CD8-positive, alpha-beta memory T cell (primary cell): ENCODE results near the gene EP300. TPM values are rescaled to one million over a fixed set of nuclear protein-coding genes. Genes with fewer than 3 reads are reported as not detected.
"Not testable (repeated sequence)": the region's sequence is repeated elsewhere in the genome, so short reads cannot be mapped to it uniquely, and the experiment has no call there.

ENCODE experiments used
- CTCF ChIA-PET: fragments of 350-600 bp; sonication (Branson Sonifier 250); formaldehyde crosslinking; loops from one replicate; lab custom pipeline; 2021; ENCODE audit warnings: antibody characterized with exemption; lab: Charles Lee
- POLR2A ChIA-PET: fragments of 350-600 bp; sonication (Branson Sonifier 250); formaldehyde crosslinking; loops from one replicate; lab custom pipeline; 2021; ENCODE audit warnings: antibody characterized with exemption; lab: Charles Lee
- DNase-seq, 5 donors: peaks; one replicate each; pipeline versions ENCODE4 v3.0.0 to v3.0.0-alpha.2; 2020 to 2022; ENCODE audit warnings: mixed read lengths in 1 of 5
- H3K27ac ChIP-seq: one replicate; pipeline ENCODE4 v1.7.0; 2013; ENCODE audit warnings: low read depth, mild to moderate bottlenecking, low read length, moderate library complexity
- H3K27me3 ChIP-seq: 2 replicates; pipeline ENCODE4 v1.7.0; 2013; ENCODE audit warnings: low read length, mild to moderate bottlenecking; ENCODE audit not compliant: insufficient read depth, poor library complexity, severe bottlenecking
- H3K36me3 ChIP-seq: 2 replicates; pipeline ENCODE4 v1.7.0; 2013; ENCODE audit warnings: mild to moderate bottlenecking, low read length, moderate library complexity; ENCODE audit not compliant: insufficient read depth
- H3K4me1 ChIP-seq: 2 replicates; pipeline ENCODE4 v1.7.0; 2013; ENCODE audit warnings: mild to moderate bottlenecking, low read length, moderate library complexity; ENCODE audit not compliant: insufficient read depth
- H3K4me3 ChIP-seq: 2 replicates; pipeline ENCODE4 v1.7.0; 2013; ENCODE audit warnings: mild to moderate bottlenecking, low read length
- H3K9me3 ChIP-seq: 2 replicates; pipeline ENCODE4 v1.7.0; 2013; ENCODE audit warnings: mild to moderate bottlenecking, low read length
- H3K27ac Mint-ChIP-seq, 8 donors: one replicate each; pipeline ENCODE4 v1.8.0; 2020 to 2021; ENCODE audit warnings: mixed read lengths in 8 of 8, mild to moderate bottlenecking in 6 of 8, inconsistent platforms in 3 of 8, moderate library complexity in 3 of 8
- H3K27me3 Mint-ChIP-seq, 2 donors: one replicate each; pipeline ENCODE4 v1.8.0; 2020 to 2021; ENCODE audit warnings: mixed read lengths in 2 of 2, mild to moderate bottlenecking in 1 of 2, moderate library complexity in 1 of 2
- H3K36me3 Mint-ChIP-seq, 3 donors: one replicate each; pipeline ENCODE4 v1.8.0; 2020 to 2021; ENCODE audit warnings: mixed read lengths in 3 of 3, inconsistent platforms in 1 of 3, mild to moderate bottlenecking in 1 of 3
- H3K4me1 Mint-ChIP-seq, 3 donors: one replicate each; pipeline ENCODE4 v1.8.0; 2020 to 2021; ENCODE audit warnings: mixed read lengths in 3 of 3, inconsistent platforms in 1 of 3, mild to moderate bottlenecking in 1 of 3
- H3K4me3 Mint-ChIP-seq, 7 donors: one replicate each; pipeline ENCODE4 v1.8.0; 2020 to 2021; ENCODE audit warnings: mixed read lengths in 7 of 7, mild to moderate bottlenecking in 6 of 7, moderate library complexity in 4 of 7, inconsistent platforms in 2 of 7
- H3K9me3 Mint-ChIP-seq, 5 donors: one replicate each; pipeline ENCODE4 v1.8.0; 2020 to 2022; ENCODE audit warnings: mixed read lengths in 5 of 5, mild to moderate bottlenecking in 3 of 5, moderate library complexity in 2 of 5, inconsistent platforms in 1 of 5
- polyA plus RNA-seq: library from polyadenylated mRNA; unstranded; fragments of 300-500 nt; fragmentation: Illumina TruSeq; gene quantifications from one replicate; pipeline ENCODE4 v1.2.3, GENCODE V29; 2021
- total RNA-seq, 2 experiments: library from RNA; stranded (reverse); gene quantifications; one replicate each; pipeline ENCODE4 v1.2.3, GENCODE V29; 2021

Gene EP300
- total and polyA plus RNA-seq, 3 experiments from 2014 or later, result 24.4 to 56.7 (median 52.0) TPM

DNA sequence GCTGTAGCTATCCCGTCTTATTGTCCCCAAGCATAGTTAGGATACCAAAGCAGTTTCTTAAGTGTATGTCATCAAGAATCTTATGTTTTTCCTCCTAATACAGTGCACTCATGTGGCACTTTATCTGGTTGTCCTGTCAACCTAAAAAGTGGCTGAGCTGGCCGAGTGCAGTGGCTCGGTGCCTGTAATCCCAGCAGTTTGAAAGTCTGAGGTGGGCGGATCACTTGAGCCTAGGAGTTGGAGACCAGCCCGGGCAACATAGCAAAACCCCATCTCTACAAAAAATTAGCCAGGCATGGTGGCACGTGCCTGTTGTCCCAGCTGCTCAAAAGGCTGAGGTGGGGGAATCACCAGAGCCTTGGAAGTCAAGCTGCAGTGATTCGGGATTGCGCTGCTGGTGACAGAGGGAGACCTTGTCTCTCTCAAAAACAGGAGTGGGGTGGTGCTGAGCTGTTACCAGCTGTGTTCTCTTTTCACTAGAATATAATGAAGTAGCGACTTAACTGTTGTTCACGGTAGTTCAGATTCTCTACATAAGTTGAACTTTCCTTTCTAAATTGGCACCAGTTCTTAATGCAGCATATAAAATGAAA is 48.1 kb downstream of the EP300 start:
- Mint-ChIP-seq H3K27me3 (no peaks in the 10 kb centered on the region), H3K4me3 (no peak overlapping the region), H3K36me3 (peaks cover 7 to 94% (median 20%) of the 10 kb centered on the region in 3 donors), H3K27ac (peak overlapping the region in 2 of 8 donors; percentile 23 to 67), H3K4me1 (peaks cover 0 to 3% (median under 1%) of the 10 kb centered on the region in 3 donors), H3K9me3 (no peaks in the 10 kb centered on the region)
- ChIA-PET CTCF (no interaction called here), POLR2A (interaction anchor here (0.5 kb wide), 1 partner anchor 8 kb away, joined by 4 read pairs; no protein-coding TSS in a partner anchor)
- no peaks in the 10 kb centered on the region for H3K27me3 ChIP-seq
- no peaks in the 10 kb centered on the region for H3K9me3 ChIP-seq
- H3K4me3 ChIP-seq, result no peak overlapping the region
- no peak for DNase-seq
- no peak overlapping the region for H3K27ac ChIP-seq
- peaks cover 83% of the 10 kb centered on the region for H3K36me3 ChIP-seq
- H3K4me1 ChIP-seq, result no peaks in the 10 kb centered on the region

DNA sequence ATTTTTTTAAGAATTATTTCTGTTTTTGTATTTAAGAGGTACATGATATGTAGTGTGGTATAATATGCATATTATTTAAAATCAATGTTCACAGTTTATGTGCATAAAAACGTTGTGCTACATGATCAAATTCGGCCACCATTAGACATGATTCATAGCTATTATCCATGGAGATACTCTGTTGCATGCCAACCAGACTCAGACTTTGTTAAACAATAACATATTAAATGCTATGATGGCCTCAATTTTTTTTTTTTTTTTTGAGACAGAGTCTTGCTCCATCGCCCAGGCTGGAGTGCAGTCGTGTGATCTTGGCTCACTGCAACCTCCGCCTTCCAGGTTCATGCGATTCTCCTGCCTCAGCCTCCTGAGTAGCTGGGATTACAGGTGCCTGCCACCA is 53.5 kb downstream of the EP300 start:
- ChIA-PET CTCF (interaction anchor here (2.5 kb wide), 1 partner anchor 223 kb away, joined by 12 read pairs; no protein-coding TSS in a partner anchor), POLR2A (interaction anchor here (0.6 kb wide), 2 partner anchors 506 to 536 kb away, joined by 3 to 5 read pairs; no protein-coding TSS in a partner anchor)
- not testable (repeated sequence) for H3K27me3 ChIP-seq, H3K4me3 Mint-ChIP-seq, H3K4me1 Mint-ChIP-seq, DNase-seq, H3K4me3 ChIP-seq, H3K27ac Mint-ChIP-seq, H3K9me3 Mint-ChIP-seq, H3K9me3 ChIP-seq, H3K27ac ChIP-seq, H3K27me3 Mint-ChIP-seq, H3K4me1 ChIP-seq
- peaks cover 13 to 89% (median 31%) of the 10 kb centered on the region in 3 donors for H3K36me3 Mint-ChIP-seq
- H3K36me3 ChIP-seq, result peaks cover 75% of the 10 kb centered on the region

DNA sequence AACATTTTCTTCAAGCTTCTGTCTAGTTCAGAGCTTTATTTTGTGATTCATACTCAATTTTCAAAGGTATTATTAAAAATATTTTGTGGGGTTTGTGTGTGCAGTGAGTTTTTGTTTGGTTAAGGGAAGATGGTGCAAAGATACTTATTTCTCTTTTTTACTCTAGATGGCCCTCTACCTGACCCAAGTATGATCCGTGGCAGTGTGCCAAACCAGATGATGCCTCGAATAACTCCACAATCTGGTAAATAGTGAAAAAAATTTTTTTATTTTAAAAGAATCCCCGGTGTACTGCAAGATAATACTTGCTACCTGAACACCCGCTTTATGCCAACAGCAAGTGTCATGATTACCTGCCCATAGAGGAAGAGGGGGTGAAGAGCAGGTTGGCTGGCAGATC is 54.2 kb downstream of the EP300 start:
- Mint-ChIP-seq H3K9me3 (no peaks in the 10 kb centered on the region), H3K27me3 (no peaks in the 10 kb centered on the region), H3K36me3 (peaks cover 13 to 88% (median 31%) of the 10 kb centered on the region in 3 donors), H3K4me1 (peaks cover 0 to 4% (median 3%) of the 10 kb centered on the region in 3 donors), H3K4me3 (no peak overlapping the region), H3K27ac (peak overlapping the region in 1 of 8 donors; percentile 43)
- no peak for DNase-seq
- ChIA-PET CTCF (no interaction called here), POLR2A (interaction anchor here (0.6 kb wide), 2 partner anchors 505 to 537 kb away, joined by 3 to 5 read pairs; no protein-coding TSS in a partner anchor)
- Histone ChIP-seq H3K27me3 (no peaks in the 10 kb centered on the region), H3K4me3 (no peak overlapping the region), H3K36me3 (peaks cover 75% of the 10 kb centered on the region), H3K9me3 (no peaks in the 10 kb centered on the region), H3K4me1 (no peaks in the 10 kb centered on the region), H3K27ac (no peak overlapping the region)

DNA sequence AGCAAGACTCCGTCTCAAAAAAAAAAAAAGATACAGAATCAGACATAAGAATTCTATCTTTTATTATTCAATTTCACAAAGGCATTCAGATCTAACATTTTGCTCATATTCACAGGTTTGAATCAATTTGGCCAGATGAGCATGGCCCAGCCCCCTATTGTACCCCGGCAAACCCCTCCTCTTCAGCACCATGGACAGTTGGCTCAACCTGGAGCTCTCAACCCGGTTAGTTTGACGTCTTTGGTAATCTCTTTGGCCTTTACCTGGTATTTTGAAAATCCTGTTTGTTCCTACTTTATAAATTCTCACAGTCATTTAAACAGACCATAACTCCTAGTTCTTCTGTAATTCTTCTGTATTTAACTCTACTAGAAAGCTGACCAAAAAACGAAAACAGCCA is 55.3 kb downstream of the EP300 start:
- no peak for DNase-seq
- H3K9me3 ChIP-seq, result no peaks in the 10 kb centered on the region
- H3K27me3 ChIP-seq, result no peaks in the 10 kb centered on the region
- H3K36me3 Mint-ChIP-seq, result peaks cover 13 to 88% (median 33%) of the 10 kb centered on the region in 3 donors
- no peaks in the 10 kb centered on the region for H3K27me3 Mint-ChIP-seq
- ChIA-PET CTCF (no interaction called here), POLR2A (no interaction called here)
- no peaks in the 10 kb centered on the region for H3K4me1 ChIP-seq
- H3K4me3 ChIP-seq, result no peak overlapping the region
- peaks cover 0 to 4% (median 3%) of the 10 kb centered on the region in 3 donors for H3K4me1 Mint-ChIP-seq
- peak overlapping the region in 3 of 8 donors; percentile 33 to 80 (median 63) for H3K27ac Mint-ChIP-seq
- peaks cover 76% of the 10 kb centered on the region for H3K36me3 ChIP-seq
- H3K27ac ChIP-seq, result no peak overlapping the region
- H3K9me3 Mint-ChIP-seq, result no peaks in the 10 kb centered on the region
- no peak overlapping the region for H3K4me3 Mint-ChIP-seq

DNA sequence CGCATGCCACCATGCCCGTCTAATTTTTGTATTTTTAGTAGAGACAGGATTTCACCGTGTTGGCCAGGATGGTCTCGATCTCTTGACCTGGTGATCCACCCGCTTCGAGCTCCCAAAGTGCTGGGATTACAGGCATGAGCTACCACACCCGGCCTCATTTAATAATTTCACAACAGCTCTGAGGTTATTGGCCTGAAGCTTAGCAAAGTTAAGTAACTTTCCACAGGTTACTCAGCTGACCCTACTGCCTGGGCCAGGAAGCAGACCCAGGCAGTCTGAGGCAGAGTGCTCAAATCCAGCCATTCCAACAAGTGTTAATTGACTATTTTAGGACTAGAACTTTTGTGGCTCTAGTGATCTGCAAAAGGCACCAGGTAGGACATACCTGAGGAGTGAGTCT is 60.5 kb downstream of the EP300 start:
- no peak for DNase-seq
- Histone ChIP-seq H3K36me3 (peaks cover 87% of the 10 kb centered on the region), H3K27me3 (no peaks in the 10 kb centered on the region), H3K9me3 (no peaks in the 10 kb centered on the region), H3K4me1 (no peaks in the 10 kb centered on the region), H3K27ac (no peak overlapping the region), H3K4me3 (no peak overlapping the region)
- Mint-ChIP-seq H3K36me3 (peaks cover 10 to 95% (median 31%) of the 10 kb centered on the region in 3 donors), H3K4me3 (no peak overlapping the region), H3K27me3 (no peaks in the 10 kb centered on the region), H3K9me3 (no peaks in the 10 kb centered on the region), H3K27ac (peak overlapping the region in 1 of 8 donors; percentile 9), H3K4me1 (peaks cover 0 to 2% (median 0%) of the 10 kb centered on the region in 3 donors)
- POLR2A ChIA-PET, result no interaction called here
- CTCF ChIA-PET, result no interaction called here

DNA sequence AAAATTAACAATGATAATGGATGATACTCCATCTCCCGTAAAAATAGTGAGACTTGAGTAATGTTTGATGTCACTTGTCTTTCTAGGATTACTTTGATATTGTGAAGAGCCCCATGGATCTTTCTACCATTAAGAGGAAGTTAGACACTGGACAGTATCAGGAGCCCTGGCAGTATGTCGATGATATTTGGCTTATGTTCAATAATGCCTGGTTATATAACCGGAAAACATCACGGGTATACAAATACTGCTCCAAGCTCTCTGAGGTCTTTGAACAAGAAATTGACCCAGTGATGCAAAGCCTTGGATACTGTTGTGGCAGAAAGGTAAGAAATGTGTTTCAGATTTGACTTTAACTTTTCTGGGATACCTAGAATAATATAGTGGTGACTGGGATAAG is 64.7 kb downstream of the EP300 start:
- Histone ChIP-seq H3K4me3 (no peak overlapping the region), H3K4me1 (no peaks in the 10 kb centered on the region), H3K9me3 (no peaks in the 10 kb centered on the region), H3K27ac (no peak overlapping the region), H3K36me3 (peaks cover 89% of the 10 kb centered on the region), H3K27me3 (no peaks in the 10 kb centered on the region)
- Mint-ChIP-seq H3K4me1 (no peaks in the 10 kb centered on the region), H3K36me3 (peaks cover 4 to 96% (median 20%) of the 10 kb centered on the region in 3 donors), H3K4me3 (no peak overlapping the region), H3K9me3 (no peaks in the 10 kb centered on the region), H3K27ac (peak overlapping the region in 1 of 8 donors; percentile 21), H3K27me3 (no peaks in the 10 kb centered on the region)
- ChIA-PET CTCF (no interaction called here), POLR2A (no interaction called here)
- no peak for DNase-seq

DNA sequence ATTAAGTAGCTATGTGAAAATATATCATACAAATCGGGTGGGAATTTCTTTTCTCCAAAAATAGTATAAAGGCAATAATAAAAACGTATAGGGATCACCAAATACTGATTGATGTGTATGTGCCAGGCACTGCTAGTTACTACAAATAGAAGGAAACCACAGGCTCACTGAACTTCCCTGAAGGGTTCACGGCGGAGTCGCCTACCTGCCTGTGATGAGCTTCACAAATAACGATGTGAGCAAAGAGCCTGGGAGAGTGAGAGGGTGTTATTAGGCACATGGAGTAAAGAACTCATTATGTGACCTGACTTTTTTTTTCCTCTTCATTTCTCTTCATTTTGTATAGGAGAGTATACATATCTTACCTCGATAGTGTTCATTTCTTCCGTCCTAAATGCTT is 76.8 kb downstream of the EP300 start:
- ChIA-PET POLR2A (no interaction called here), CTCF (no interaction called here)
- H3K9me3 Mint-ChIP-seq, result no peaks in the 10 kb centered on the region
- H3K27me3 Mint-ChIP-seq, result no peaks in the 10 kb centered on the region
- no peak overlapping the region for H3K4me3 ChIP-seq
- peaks cover 0 to 84% (median 30%) of the 10 kb centered on the region in 3 donors for H3K36me3 Mint-ChIP-seq
- no peaks in the 10 kb centered on the region for H3K4me1 ChIP-seq
- H3K4me1 Mint-ChIP-seq, result peaks cover 0 to 2% (median 0%) of the 10 kb centered on the region in 3 donors
- no peak overlapping the region for H3K27ac ChIP-seq
- no peaks in the 10 kb centered on the region for H3K9me3 ChIP-seq
- peaks cover 71% of the 10 kb centered on the region for H3K36me3 ChIP-seq
- H3K4me3 Mint-ChIP-seq, result no peak overlapping the region
- no peak for DNase-seq
- peak overlapping the region in 2 of 8 donors; percentile 8 to 59 for H3K27ac Mint-ChIP-seq
- H3K27me3 ChIP-seq, result no peaks in the 10 kb centered on the region

DNA sequence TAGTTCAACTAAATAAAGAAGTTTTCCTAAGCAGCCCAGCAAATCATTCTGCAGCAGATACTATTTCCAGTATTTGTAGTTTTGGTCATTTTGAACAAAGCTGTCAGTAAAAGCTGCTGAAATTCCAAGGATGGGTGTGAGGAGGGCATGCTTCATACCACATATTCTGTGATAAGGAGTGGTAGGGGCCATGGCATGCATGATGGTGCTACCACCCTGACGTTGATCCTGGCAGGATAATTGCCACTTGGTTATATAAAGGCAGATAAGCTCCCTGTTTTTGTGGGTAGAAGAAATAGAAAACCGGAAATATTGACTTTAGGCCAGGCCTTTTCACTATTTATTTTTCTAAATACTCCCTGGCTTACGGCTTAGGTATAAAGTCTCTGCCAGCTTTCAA is 79.6 kb downstream of the EP300 start:
- no peak overlapping the region for H3K27ac Mint-ChIP-seq
- H3K36me3 Mint-ChIP-seq, result peaks cover 0 to 89% (median 29%) of the 10 kb centered on the region in 3 donors
- Histone ChIP-seq H3K4me1 (peaks cover 8% of the 10 kb centered on the region), H3K27me3 (no peaks in the 10 kb centered on the region), H3K4me3 (no peak overlapping the region), H3K36me3 (peaks cover 80% of the 10 kb centered on the region), H3K27ac (no peak overlapping the region), H3K9me3 (no peaks in the 10 kb centered on the region)
- ChIA-PET POLR2A (no interaction called here), CTCF (interaction anchor here (0.8 to 1.6 kb wide), 3 partner anchors 11 to 249 kb away, joined by 3 to 5 read pairs (median 3); no protein-coding TSS in a partner anchor)
- peaks cover 0 to 2% (median 0%) of the 10 kb centered on the region in 3 donors for H3K4me1 Mint-ChIP-seq
- no peaks in the 10 kb centered on the region for H3K9me3 Mint-ChIP-seq
- H3K27me3 Mint-ChIP-seq, result no peaks in the 10 kb centered on the region
- no peak for DNase-seq
- H3K4me3 Mint-ChIP-seq, result no peak overlapping the region
